Middle frontal gyrus (tissue), 1 donor: Measurements from ENCODE around the gene DHX36.
A peak's percentile ranks its signal among the peaks of the same experiment; 100 is the strongest.

Source experiments
- DNase-seq: peaks from one replicate; pipeline ENCODE4 v3.0.0-alpha.2; 2015; ENCODE audit warnings: low spot score; ENCODE audit errors: extremely low spot score

Gene DHX36, protein sequence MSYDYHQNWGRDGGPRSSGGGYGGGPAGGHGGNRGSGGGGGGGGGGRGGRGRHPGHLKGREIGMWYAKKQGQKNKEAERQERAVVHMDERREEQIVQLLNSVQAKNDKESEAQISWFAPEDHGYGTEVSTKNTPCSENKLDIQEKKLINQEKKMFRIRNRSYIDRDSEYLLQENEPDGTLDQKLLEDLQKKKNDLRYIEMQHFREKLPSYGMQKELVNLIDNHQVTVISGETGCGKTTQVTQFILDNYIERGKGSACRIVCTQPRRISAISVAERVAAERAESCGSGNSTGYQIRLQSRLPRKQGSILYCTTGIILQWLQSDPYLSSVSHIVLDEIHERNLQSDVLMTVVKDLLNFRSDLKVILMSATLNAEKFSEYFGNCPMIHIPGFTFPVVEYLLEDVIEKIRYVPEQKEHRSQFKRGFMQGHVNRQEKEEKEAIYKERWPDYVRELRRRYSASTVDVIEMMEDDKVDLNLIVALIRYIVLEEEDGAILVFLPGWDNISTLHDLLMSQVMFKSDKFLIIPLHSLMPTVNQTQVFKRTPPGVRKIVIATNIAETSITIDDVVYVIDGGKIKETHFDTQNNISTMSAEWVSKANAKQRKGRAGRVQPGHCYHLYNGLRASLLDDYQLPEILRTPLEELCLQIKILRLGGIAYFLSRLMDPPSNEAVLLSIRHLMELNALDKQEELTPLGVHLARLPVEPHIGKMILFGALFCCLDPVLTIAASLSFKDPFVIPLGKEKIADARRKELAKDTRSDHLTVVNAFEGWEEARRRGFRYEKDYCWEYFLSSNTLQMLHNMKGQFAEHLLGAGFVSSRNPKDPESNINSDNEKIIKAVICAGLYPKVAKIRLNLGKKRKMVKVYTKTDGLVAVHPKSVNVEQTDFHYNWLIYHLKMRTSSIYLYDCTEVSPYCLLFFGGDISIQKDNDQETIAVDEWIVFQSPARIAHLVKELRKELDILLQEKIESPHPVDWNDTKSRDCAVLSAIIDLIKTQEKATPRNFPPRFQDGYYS

DNA sequence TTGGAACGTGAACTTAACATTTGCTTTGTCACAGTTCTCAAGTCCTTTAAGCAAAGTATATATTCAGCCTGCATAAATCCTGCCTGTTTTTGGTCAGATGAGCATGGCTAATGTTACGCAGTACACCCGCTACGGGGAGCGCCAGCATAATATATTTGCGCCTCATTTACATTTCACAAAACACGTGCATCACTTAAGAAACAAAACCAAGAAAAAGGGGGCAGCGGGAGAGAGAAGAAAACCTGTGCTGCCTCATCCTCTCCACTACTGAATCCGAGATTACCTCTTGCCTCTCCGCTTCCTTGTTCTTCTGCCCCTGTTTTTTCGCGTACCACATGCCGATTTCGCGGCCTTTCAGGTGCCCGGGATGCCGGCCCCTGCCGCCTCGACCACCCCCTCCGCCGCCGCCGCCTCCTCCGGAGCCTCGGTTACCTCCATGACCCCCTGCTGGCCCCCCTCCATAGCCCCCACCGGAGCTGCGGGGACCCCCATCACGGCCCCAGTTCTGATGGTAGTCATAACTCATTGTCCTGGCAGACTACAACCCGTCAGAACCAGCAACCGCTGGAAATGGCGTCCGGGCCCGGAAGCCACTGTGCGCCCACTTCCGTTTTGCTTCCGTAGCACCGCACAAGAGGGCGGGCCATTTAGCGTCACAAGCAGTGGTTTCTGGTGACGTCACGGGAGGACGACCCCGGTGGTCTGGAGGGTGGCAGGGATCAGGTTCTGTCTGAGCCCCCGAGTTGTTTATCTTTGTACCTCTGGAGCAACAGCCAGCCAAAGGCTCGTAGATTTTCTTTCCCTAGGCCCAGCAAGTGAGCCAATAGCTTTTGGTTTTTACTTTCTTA, at the start of gene DHX36:
Gene DHX36, minus strand, starts transcription at position 597 of the 848 bp plus-strand sequence. Its CDS starts 71 bp downstream, at position 526.
- peak; percentile 88 for DNase-seq

DNA sequence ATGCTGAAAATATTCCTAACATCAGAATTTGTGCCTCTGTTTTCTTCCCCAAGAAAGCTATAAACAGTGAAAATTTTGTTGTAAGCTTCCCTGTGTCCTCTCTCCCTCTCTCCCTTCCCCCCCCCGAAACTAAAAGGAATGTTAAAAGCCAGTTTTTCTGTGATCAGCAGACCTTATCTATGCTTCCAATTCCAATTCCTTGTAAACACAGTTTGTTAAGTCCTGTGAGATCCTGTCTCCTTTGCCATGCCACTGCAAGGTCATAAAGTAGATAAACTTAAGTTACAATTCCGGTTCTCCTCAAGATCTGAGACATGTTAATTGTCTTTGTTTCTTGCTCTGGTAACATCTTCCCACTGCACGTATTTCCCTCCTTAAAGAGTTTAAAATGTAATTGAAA, 42.9 kb upstream of the DHX36 start:
- DNase-seq: no peak

DNA sequence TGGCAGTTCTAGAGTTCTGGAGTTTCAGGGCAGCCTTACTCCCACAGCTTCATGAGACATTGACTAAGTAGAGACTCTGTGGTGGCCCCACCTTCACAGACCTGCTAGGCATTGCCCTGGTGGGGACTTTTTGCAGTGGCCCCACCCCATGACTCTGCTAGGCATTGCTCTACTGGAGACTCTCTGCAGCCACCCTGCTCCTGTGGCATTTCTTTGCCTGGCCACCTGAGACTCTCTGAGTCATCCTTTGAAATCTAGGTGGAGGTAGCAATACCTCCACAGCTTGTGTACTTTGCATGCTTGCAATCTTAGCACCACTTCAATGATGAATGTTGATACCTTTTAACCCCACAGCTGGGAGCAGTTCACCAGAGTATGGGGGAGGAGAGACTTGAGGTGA, 40.6 kb upstream of the DHX36 start:
- no peak for DNase-seq

DNA sequence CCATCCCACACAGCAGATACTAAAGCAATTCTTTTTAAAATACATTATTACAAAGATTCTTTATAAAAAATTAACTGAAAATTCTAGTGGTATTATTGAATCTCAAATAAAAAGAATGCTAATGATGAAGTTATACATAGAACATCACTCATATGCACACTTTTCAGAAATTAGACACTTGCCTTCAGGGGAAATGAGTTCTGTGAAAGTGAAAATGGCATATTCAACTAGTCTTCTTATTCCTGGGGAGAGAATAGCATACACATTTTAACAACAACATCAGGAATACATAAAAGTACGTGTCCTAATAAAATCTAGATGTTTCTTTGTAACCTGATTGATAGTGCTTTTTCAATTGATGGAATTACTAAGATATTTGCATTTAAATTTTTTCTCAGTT, 36.8 kb upstream of the DHX36 start:
- DNase-seq: no peak

DNA sequence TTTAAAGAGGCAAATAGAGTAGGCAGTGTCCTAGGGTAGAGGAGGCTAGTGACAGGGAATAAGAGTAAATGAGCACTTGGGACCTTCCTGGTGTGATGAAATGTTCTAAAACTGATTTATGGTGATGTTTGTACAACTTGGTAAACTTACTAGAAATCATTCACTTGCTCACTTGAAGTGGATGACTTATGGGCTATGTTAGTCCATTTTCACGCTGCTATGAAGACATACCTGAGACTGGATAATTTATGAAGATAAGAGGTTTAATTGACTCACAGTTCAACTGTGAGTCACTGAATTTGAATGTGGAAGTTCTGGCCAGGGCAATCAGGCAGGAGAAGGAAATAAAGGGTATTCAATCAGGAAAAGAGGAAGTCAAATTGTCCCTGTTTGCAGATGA, 31.7 kb upstream of the DHX36 start:
- no peak for DNase-seq

DNA sequence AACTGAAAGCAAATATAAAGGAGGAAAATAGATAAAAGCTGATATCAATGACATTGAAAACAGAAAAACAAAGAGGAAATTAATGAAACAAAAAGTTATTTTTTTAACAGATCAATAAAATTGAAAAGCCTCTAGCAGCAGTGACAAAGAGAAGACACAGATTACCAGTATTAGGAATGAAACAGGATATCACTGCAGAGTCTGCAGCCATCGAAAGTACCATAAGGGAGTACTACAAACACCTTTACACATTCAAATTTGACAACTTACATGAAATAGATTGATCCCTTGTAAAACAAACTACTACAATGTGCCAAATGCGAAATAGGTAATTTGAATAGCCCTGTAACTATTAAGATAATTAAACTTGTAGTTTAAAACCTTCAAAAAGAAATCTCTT, 24.9 kb upstream of the DHX36 start:
- no peak for DNase-seq

DNA sequence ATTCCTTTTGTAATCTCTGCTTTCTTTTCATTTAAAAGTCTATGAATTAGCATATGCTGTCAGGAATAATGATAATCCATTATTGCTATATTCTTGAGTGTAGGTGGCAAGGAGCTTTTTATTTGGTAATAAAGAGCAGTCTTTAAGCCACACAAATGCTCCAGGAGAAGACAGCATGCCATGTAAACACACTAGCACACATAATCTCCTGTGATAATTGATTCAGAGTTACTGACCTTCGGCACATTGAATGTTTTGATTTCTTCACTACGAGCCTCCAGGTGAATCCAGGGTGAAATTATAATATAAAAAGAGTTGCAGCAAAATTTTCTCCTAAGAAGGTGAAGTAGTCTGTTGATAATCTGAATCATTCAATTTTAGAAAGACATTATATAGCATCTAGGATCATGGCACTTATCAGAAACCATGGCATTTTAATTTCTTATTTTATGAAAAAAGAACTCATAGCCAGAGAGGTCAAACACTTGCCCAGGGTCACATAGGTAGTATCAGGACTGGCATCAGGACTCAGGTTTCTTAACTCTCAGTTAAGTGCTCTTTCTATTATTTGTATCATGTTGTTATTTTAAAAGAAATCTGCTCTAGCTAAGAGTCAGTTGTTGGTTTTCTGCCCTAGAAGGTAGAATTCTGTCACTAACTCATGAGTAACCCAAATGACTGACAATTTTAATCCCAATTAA, 21.3 kb upstream of the DHX36 start:
- no peak for DNase-seq

DNA sequence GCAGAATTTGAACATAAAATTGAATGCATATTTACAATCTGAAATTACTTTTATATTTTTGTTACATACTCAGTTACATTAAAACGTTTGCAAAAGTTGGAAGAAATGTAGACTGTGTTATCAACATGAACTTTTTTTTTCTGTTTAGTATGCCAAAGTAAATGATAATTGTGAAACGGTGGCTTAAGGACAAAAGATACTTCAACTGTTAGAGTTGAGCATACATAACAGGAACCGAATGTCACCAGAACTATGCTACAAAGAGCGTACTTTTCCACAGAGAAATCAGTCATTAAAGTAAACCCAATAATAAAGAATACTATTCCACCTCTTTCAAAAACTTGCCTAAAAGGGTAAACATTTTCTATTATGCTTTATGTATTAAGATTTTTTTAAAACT, 14.3 kb upstream of the DHX36 start:
- no peak for DNase-seq

DNA sequence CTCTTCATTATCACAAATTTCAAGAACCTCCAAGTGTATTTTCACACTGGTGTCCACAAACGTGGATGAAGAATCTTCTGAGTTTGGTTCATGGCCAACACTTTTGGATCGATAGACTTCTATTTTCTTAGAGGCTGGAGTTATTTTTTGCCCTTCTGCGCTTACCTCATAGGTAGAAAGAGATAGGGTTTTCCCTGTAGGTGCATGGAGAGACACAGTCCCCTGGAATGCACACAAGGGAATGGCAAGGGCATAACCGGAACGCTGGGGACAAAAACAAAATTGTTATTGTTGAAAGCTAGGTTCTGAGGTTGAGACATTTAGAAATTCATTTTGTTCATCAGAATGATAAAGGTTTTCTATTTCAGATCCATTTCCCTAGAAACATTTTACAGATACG, 13.7 kb upstream of the DHX36 start:
- no peak for DNase-seq

DNA sequence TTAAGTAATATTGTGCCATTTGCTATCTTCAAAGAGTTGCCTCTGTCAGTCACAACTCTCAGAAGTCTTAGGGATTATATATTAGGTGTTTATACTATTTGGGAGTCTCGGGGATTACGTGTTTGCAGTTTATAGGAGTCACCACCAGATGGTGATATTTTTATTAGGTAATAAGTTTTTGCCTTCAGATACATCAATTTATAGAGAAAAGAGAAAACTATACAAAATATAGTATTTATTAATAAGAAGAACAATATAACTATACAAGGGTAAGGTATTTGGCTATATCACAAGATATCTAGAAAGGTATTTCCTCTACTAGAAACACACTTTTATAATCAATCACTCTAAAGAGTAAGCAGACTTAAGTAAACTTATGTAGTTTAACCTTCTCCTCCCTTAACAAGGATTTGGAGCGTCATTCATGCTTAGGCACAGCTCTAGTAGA, 10.7 kb upstream of the DHX36 start:
- no peak for DNase-seq

DNA sequence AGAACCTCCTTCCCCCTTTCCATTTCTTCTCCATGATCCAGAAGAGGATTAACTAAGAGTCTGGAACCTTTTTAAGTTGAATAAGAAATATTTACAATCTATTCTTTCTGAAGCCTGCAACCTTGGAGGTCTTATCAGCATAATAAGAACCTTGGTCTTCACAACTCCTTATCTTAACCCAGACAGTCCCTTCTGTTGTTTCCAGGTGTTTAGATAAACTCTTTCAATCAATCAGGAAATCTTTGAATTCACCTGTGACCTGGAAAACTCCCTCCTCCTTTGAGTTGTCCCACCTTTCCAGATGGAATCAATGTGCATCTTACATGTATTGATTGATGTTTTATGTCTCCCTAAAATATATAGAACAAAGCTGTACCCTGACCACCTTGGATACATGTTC, 3.6 kb upstream of the DHX36 start:
- no peak for DNase-seq

DNA sequence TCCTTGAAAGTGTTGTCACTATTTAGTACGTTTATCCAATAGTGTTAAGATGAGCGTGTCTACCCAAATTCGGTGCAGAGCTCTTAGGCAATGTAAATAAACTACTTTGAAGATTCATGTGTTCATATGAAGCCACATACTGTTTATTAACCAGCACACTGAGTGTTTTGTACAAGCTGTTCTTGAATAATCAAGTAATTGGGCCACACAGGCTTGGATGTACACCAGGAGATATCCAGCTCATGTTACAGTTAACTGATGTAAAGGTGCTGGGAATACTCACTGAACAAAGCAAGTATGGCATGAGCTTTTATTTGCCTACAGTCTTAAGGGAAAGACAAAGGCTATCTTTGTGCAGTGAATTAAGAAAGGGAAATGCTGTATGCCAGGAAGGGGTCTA, 632 bp upstream of the DHX36 start:
- DNase-seq: no peak

DNA sequence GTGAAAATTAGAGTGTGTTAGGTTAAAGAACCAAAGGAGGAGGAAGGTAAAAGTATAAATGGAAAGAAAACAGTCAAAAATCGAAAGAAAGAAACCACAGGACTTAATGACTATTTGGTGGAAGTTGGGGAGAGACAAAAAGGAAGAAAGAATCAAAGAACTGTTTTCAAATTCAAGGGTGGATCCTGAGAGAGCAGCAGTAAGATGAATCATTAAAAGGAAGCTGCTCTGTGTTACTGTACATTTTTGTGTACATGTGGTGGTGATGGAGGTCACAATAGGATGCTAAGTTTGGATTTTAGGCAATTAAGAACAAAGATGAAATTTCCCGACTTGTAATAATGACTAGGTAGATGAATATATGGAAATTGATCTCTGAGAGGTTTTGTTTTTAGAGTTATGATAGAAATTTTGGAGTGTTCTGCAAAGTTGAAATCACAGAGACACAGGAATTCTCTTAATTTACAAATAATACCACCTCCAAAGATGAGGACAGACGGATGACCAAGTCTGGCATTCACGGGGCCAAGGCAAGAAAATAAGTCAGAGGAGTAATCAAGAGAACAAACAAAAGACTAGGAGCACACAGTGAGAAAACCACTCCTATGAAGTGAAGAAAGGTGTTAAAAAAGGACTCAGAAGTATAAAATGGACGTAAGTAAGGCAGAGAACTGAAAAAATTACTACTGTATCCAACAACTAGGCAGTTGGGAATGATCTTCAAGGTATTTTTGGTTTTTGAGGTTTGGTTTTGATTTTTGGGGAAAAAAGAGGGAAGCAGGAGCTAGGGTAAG, 7.1 kb downstream of the DHX36 start:
- no peak for DNase-seq

DNA sequence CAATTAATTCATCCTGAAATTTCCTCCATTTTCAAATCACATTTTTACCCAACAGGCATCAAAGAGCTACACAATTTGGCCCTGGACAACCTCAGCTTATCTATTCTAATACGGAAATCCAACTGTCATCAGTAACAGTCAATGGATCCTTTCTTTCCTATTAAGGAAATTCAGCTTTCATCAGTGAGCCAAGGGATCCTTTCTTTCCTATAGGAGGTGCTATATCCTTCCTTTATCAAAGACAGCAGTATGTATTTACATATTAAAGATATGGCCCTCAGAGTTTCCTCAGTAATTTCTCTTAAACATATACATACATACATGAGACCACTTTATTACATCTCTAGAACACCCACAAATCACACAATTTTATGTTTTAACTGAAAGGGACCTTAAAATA, 10.1 kb downstream of the DHX36 start:
- DNase-seq: no peak

DNA sequence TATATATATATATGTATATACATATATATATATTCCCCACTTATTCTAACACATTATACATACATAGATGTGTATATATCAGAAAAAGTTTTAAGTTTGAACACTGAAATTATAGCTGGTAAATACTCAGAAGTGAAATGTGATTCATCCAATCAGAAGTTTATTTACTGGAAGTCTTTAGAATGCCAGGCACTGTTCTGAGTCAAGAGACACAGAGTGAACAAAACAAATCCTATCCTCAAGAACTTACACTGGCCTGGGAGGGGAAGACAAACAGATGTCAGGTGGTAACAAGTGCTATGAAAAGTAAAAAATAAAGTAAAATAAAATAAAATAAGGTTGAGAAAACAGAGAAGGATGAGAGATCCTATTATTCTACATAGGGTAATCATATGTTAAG, 13.4 kb downstream of the DHX36 start:
- no peak for DNase-seq

DNA sequence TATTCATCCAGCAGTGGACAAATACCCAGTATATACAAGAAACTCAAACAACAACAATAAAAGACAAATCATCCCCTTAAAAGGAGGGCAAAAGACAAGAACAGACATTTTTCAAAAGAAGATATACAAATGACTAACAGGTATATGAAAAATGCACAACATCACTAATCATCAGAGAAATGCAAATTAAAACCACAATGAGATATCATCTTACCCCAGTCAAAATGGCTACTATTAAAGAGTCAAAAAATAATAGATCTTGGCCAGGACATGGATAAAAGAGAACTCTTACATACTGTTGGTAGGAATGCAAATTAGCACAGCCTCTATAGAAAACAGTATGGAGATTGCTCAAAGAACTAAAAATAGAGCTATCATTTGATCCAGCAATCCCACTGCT, 16.9 kb downstream of the DHX36 start:
- DNase-seq: no peak

DNA sequence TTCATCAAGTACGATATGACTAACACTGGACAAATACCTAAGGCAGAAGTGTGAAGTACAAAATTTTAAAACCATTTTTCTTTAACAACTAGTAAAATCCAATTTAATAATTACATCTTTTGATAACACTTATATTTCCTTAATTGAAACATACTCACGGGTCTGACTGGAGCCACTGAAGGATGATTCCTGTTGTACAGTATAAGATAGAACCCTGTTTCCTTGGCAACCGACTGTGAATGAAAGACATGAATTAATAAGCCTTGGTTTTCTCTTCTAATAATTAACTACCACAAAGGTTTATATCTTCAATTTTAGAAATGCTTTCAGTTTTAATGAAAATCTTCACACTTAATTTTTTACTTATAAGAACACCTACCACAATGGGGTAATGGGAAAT, 19.4 kb downstream of the DHX36 start:
- DNase-seq: no peak

DNA sequence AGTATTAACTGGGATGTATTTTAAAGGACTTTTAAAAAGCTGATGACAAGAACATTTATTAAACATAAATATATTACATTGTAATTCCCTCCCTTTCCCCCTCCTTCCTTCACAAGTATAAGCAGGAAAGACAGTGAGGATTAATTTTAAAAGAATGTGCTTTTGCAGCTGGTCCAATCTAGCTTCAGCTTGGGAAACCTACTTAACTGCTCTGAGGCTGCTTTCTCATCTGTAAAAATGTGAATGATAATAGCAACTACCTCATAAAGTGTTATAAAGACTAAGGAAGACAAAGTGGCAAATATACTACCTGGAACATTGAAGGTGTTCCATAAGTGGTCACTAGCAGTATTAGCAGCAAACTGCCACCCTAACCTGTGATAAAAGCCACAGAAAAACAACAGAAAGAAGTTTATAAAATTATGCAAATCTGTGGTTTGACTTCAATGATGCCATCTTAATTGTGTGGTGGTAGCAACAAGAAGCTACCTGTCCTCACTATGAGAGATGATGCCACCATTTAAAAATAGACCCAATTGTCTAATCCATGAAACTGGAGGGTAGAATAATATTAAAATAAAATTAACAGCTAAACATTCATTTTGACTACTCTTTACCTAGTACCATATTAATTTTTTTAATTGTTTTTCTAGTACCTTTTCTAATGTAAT, 20.0 kb downstream of the DHX36 start:
- DNase-seq: no peak

DNA sequence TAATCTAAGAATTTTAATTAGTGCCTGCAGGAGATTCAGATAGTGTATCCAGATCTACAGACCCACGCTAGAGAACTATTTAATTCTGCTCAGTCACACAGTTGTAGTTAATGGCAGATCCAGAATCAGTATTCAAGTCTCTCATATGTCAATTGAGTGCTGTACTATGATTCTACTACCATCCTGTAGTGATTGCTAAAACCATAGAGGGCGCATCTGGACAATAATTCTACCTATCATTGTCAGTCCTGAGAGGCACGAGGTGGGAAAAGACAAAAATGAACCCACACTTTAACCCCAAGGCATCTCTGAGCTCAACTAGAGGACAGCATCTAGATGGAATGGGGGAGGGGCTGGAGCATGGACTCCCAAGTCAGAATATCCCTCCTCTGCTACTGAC, 22.7 kb downstream of the DHX36 start:
- DNase-seq: no peak
